PC-3 (cell line): ENCODE data around the gene FOXK1.

ENCODE experiments used
- EZH2 ChIP-seq: fragments of 300-600 bp; sonication (generic); IDR thresholded peaks from one replicate; pipeline ENCODE4 v1.6.1; 2017; ENCODE audit warnings: antibody characterized with exemption, mild to moderate bottlenecking, low read length; ENCODE audit not compliant: unreplicated experiment
- TF ChIP-seq, protein P1 (sequence below): fragments of 300-600 bp; sonication (generic); conservative IDR thresholded peaks from 2 replicates; pipeline ENCODE4 v1.5.1; 2017; ENCODE audit warnings: antibody characterized with exemption, low read depth, mild to moderate bottlenecking, low read length

DNA sequence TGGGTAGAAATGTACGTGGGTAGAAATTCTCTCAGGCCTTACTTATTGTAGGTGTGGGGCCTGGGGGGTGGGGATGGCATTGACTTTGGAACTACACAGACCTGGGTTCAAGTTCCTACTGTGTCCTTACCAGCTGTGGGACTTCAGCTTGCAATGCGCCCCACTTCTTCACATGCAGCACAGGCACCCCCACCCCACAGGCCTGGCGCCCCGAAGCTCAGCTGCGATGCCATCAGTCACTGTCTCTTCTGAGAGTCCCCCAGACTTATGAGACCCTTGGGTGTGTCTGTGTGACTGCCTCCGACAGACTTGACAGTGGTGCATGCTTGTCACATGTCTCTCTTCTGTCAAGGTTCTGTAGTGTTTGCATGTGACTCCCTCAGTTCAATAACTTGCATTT, 90.2 kb downstream of the FOXK1 start:
- TF ChIP-seq, protein P1, sequence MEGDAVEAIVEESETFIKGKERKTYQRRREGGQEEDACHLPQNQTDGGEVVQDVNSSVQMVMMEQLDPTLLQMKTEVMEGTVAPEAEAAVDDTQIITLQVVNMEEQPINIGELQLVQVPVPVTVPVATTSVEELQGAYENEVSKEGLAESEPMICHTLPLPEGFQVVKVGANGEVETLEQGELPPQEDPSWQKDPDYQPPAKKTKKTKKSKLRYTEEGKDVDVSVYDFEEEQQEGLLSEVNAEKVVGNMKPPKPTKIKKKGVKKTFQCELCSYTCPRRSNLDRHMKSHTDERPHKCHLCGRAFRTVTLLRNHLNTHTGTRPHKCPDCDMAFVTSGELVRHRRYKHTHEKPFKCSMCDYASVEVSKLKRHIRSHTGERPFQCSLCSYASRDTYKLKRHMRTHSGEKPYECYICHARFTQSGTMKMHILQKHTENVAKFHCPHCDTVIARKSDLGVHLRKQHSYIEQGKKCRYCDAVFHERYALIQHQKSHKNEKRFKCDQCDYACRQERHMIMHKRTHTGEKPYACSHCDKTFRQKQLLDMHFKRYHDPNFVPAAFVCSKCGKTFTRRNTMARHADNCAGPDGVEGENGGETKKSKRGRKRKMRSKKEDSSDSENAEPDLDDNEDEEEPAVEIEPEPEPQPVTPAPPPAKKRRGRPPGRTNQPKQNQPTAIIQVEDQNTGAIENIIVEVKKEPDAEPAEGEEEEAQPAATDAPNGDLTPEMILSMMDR, result no peak
- TF ChIP-seq EZH2, result no peak
